Trophoblast cell (in vitro differentiated cells and primary cell): Measurements from ENCODE around the gene LENG8.

Experiments used
- DNase-seq, 2 donors: peaks; one replicate each; pipeline ENCODE4 v3.0.0-alpha.2; 2016
- H2AFZ ChIP-seq: 2 replicates; pipeline ENCODE4 v1.6.1; 2013; ENCODE audit warnings: low read length, moderate library complexity, mild to moderate bottlenecking; ENCODE audit not compliant: insufficient read depth, poor library complexity
- H2AK5ac ChIP-seq: 2 replicates; pipeline ENCODE4 v1.6.1; 2013; ENCODE audit warnings: mild to moderate bottlenecking, low read length
- H2BK120ac ChIP-seq: 2 replicates; pipeline ENCODE4 v1.6.1; 2013; ENCODE audit warnings: low read length, mild to moderate bottlenecking, moderate library complexity; ENCODE audit not compliant: insufficient read depth, poor library complexity
- H2BK12ac ChIP-seq: 2 replicates; pipeline ENCODE4 v1.6.1; 2013; ENCODE audit warnings: mild to moderate bottlenecking, low read length, moderate library complexity
- H2BK5ac ChIP-seq: 2 replicates; pipeline ENCODE4 v1.6.1; 2013; ENCODE audit warnings: low read length, low read depth, moderate library complexity, mild to moderate bottlenecking; ENCODE audit not compliant: poor library complexity
- H3K14ac ChIP-seq: 2 replicates; pipeline ENCODE4 v1.6.1; 2013; ENCODE audit warnings: mild to moderate bottlenecking, low read length
- H3K18ac ChIP-seq: 2 replicates; pipeline ENCODE4 v1.6.1; 2013; ENCODE audit warnings: mild to moderate bottlenecking, low read length
- H3K23ac ChIP-seq: 2 replicates; pipeline ENCODE4 v1.6.1; 2013; ENCODE audit warnings: low read length
- H3K27ac ChIP-seq: 2 replicates; pipeline ENCODE4 v1.5.1; 2013; ENCODE audit warnings: low read depth, mild to moderate bottlenecking, inconsistent platforms, low read length, moderate library complexity
- H3K27me3 ChIP-seq: 2 replicates; pipeline ENCODE4 v1.6.1; 2013; ENCODE audit warnings: inconsistent platforms, mild to moderate bottlenecking, low read length, moderate library complexity; ENCODE audit not compliant: insufficient read depth
- H3K36me3 ChIP-seq, 2 experiments: 1 replicate in 1 of 2; 2 replicates in 1 of 2; pipeline ENCODE4 v1.6.1; 2013; ENCODE audit warnings: low read length in 2 of 2, mild to moderate bottlenecking in 2 of 2, moderate library complexity in 1 of 2; ENCODE audit not compliant: insufficient read depth in 2 of 2, control insufficient read depth in 1 of 2
- H3K4ac ChIP-seq: 2 replicates; pipeline ENCODE4 v1.6.1; 2013; ENCODE audit warnings: low read depth, mild to moderate bottlenecking, low read length, moderate library complexity
- H3K4me1 ChIP-seq, 2 experiments: 1 replicate in 1 of 2; 2 replicates in 1 of 2; pipeline ENCODE4 v1.6.1; 2013; ENCODE audit warnings: low read length in 2 of 2, mild to moderate bottlenecking in 2 of 2, moderate library complexity in 1 of 2; ENCODE audit not compliant: insufficient read depth in 2 of 2, control insufficient read depth in 1 of 2
- H3K4me2 ChIP-seq: 2 replicates; pipeline ENCODE4 v1.6.1; 2013; ENCODE audit warnings: inconsistent platforms, mild to moderate bottlenecking, low read length, moderate library complexity
- H3K4me3 ChIP-seq: 2 replicates; pipeline ENCODE4 v1.5.1; 2013; ENCODE audit warnings: mild to moderate bottlenecking, low read depth, low read length, inconsistent platforms
- H3K79me1 ChIP-seq: one replicate; pipeline ENCODE4 v1.6.1; 2013; ENCODE audit warnings: low read length
- H3K79me2 ChIP-seq: 2 replicates; pipeline ENCODE4 v1.6.1; 2013; ENCODE audit warnings: low read length, mild to moderate bottlenecking; ENCODE audit not compliant: control insufficient read depth, insufficient read depth, poor library complexity
- H3K9ac ChIP-seq: 2 replicates; pipeline ENCODE4 v1.6.1; 2013; ENCODE audit warnings: mild to moderate bottlenecking, low read length
- H3K9me3 ChIP-seq: 2 replicates; pipeline ENCODE4 v1.6.1; 2013; ENCODE audit warnings: low read depth, mild to moderate bottlenecking, control low read depth, inconsistent platforms, low read length; ENCODE audit not compliant: insufficient read depth
- H4K12ac ChIP-seq: 2 replicates; pipeline ENCODE4 v1.6.1; 2013; ENCODE audit warnings: low read depth, mild to moderate bottlenecking, low read length, moderate library complexity
- H4K8ac ChIP-seq: 2 replicates; pipeline ENCODE4 v1.6.1; 2013; ENCODE audit warnings: low read depth, mild to moderate bottlenecking, low read length, moderate library complexity
- H4K91ac ChIP-seq: one replicate; pipeline ENCODE4 v1.6.1; 2013; ENCODE audit warnings: low read depth, mild to moderate bottlenecking, low read length, moderate library complexity
- WGBS: extraction: QIAGEN DNeasy Blood & Tissue Kit; methylation state at CpG from one replicate; pipeline ENCODE4 v1.1.7; 2013; ENCODE audit warnings: missing lambda C conversion rate; ENCODE audit not compliant: insufficient read length, insufficient coverage; ENCODE audit errors: extremely low coverage; 5-methylcytosine and 5-hydroxymethylcytosine counted together

The LENG8 gene

GRCh38 chr19:54407780-54408179 is 41.2 kb upstream of the LENG8 start:
- no peak overlapping the region for H3K4ac ChIP-seq
- DNase-seq: no peak
- H3K9ac ChIP-seq: no peak overlapping the region
- H3K4me3 ChIP-seq: no peak overlapping the region
- H2BK120ac ChIP-seq: no peak overlapping the region
- no peaks in the 10 kb centered on the region for H3K4me1 ChIP-seq
- no peaks in the 10 kb centered on the region for H3K27me3 ChIP-seq
- no peak overlapping the region for H2AFZ ChIP-seq
- no peak overlapping the region for H4K91ac ChIP-seq
- H3K36me3 ChIP-seq: no peaks in the 10 kb centered on the region
- H2BK5ac ChIP-seq: no peak overlapping the region
- peaks cover under 1% of the 10 kb centered on the region for H3K9me3 ChIP-seq
- no peak overlapping the region for H3K14ac ChIP-seq
- no CpG with 5 or more reads among the region's 7 CpGs for WGBS
- no peak overlapping the region for H4K12ac ChIP-seq
- H3K4me2 ChIP-seq: no peak overlapping the region
- H2AK5ac ChIP-seq: no peak overlapping the region
- H3K18ac ChIP-seq: no peak overlapping the region
- no peak overlapping the region for H3K23ac ChIP-seq
- H3K27ac ChIP-seq: no peak overlapping the region
- H2BK12ac ChIP-seq: no peak overlapping the region
- no peak overlapping the region for H4K8ac ChIP-seq
- H3K79me2 ChIP-seq: no peaks in the 10 kb centered on the region
- no peaks in the 10 kb centered on the region for H3K79me1 ChIP-seq

- H3K79me2 ChIP-seq: no peaks in the 10 kb centered on the region
- H4K12ac ChIP-seq: no peak overlapping the region
- H3K27me3 ChIP-seq: no peaks in the 10 kb centered on the region
- no CpG with 5 or more reads among the region's 9 CpGs for WGBS
- H4K91ac ChIP-seq: no peak overlapping the region
- H3K4ac ChIP-seq: no peak overlapping the region
- H3K36me3 ChIP-seq: no peaks in the 10 kb centered on the region
- no peak overlapping the region for H3K23ac ChIP-seq
- no peak for DNase-seq
- H3K9me3 ChIP-seq: peaks cover 3% of the 10 kb centered on the region
- H3K18ac ChIP-seq: no peak overlapping the region
- H3K4me1 ChIP-seq: no peaks in the 10 kb centered on the region
- H4K8ac ChIP-seq: no peak overlapping the region
- H2AFZ ChIP-seq: no peak overlapping the region
- no peak overlapping the region for H3K4me2 ChIP-seq
- no peak overlapping the region for H2BK5ac ChIP-seq
- no peak overlapping the region for H3K27ac ChIP-seq
- no peak overlapping the region for H2BK120ac ChIP-seq
- H3K4me3 ChIP-seq: no peak overlapping the region
- no peak overlapping the region for H3K14ac ChIP-seq
- no peak overlapping the region for H2BK12ac ChIP-seq
- H3K79me1 ChIP-seq: no peaks in the 10 kb centered on the region
- no peak overlapping the region for H2AK5ac ChIP-seq
- H3K9ac ChIP-seq: no peak overlapping the region
These were observed 40.5 kb upstream of the LENG8 start for GRCh38 chr19:54408456-54409026.

- Histone ChIP-seq H2AK5ac (no peak overlapping the region), H3K36me3 (no peaks in the 10 kb centered on the region), H2BK120ac (no peak overlapping the region), H3K4me1 (no peaks in the 10 kb centered on the region), H2BK5ac (no peak overlapping the region), H3K9me3 (peaks cover 14% of the 10 kb centered on the region), H3K27ac (no peak overlapping the region), H4K8ac (no peak overlapping the region), H4K91ac (no peak overlapping the region), H3K4me2 (no peak overlapping the region), H3K4ac (no peak overlapping the region), H3K9ac (no peak overlapping the region), H3K18ac (no peak overlapping the region), H2AFZ (no peak overlapping the region), H2BK12ac (no peak overlapping the region), H3K4me3 (no peak overlapping the region), H3K79me1 (no peaks in the 10 kb centered on the region), H3K27me3 (peaks cover 14% of the 10 kb centered on the region), H3K79me2 (no peaks in the 10 kb centered on the region), H4K12ac (no peak overlapping the region), H3K14ac (no peak overlapping the region), H3K23ac (no peak overlapping the region)
- no peak for DNase-seq
These were observed 38.0 kb upstream of the LENG8 start for GRCh38 chr19:54411033-54411432.

- Histone ChIP-seq H3K4me2 (no peak overlapping the region), H2AK5ac (no peak overlapping the region), H3K9ac (no peak overlapping the region), H2BK5ac (no peak overlapping the region), H4K8ac (no peak overlapping the region), H3K4ac (no peak overlapping the region), H3K79me2 (no peaks in the 10 kb centered on the region), H3K18ac (no peak overlapping the region), H3K4me3 (peak overlapping the region; percentile 52), H2BK120ac (no peak overlapping the region), H3K4me1 (no peaks in the 10 kb centered on the region), H3K27ac (no peak overlapping the region), H3K9me3 (peaks cover 21% of the 10 kb centered on the region), H4K91ac (no peak overlapping the region), H3K36me3 (no peaks in the 10 kb centered on the region), H4K12ac (no peak overlapping the region), H2AFZ (no peak overlapping the region), H3K14ac (no peak overlapping the region), H3K27me3 (peaks cover 26% of the 10 kb centered on the region), H3K79me1 (no peaks in the 10 kb centered on the region), H2BK12ac (no peak overlapping the region), H3K23ac (no peak overlapping the region)
- DNase-seq: no peak
- no CpG with 5 or more reads among the region's 4 CpGs for WGBS
These were observed 36.1 kb upstream of the LENG8 start for GRCh38 chr19:54412877-54413276.
